NCI-H2107 treated with DMSO at 0.1 percent for 48 hours (cell line): Measurements from ENCODE around the gene PPARD.
A peak's percentile ranks its signal among the peaks of the same experiment; 100 is the strongest.

ENCODE experiments used
- DNase-seq: peaks from one replicate; lab custom pipeline; 2025; ENCODE audit not compliant: unreplicated experiment; lab: John Stamatoyannopoulos, UW

The PPARD gene

GRCh38 chr6:35354361-35355135, 12.2 kb downstream of the PPARD start:
- DNase-seq, result no peak

GRCh38 chr6:35356391-35356790, 14.0 kb downstream of the PPARD start:
- no peak for DNase-seq

- no peak for DNase-seq
Observed at GRCh38 chr6:35357677-35358076, 15.3 kb downstream of the PPARD start.

GRCh38 chr6:35358086-35358485, 15.7 kb downstream of the PPARD start:
- DNase-seq, result no peak

GRCh38 chr6:35359346-35359743, 17.0 kb downstream of the PPARD start:
- no peak for DNase-seq

GRCh38 chr6:35359744-35360348, 17.5 kb downstream of the PPARD start:
- no peak for DNase-seq

GRCh38 chr6:35360349-35361138, 18.2 kb downstream of the PPARD start:
- peak; percentile 15 for DNase-seq

GRCh38 chr6:35362200-35362599, 19.8 kb downstream of the PPARD start:
- no peak for DNase-seq

GRCh38 chr6:35363293-35363750, 21.0 kb downstream of the PPARD start:
- peak; percentile 78 for DNase-seq

- DNase-seq, result no peak
Observed at GRCh38 chr6:35365594-35366203, 23.3 kb downstream of the PPARD start.

GRCh38 chr6:35366204-35366596, 23.8 kb downstream of the PPARD start:
- no peak for DNase-seq

GRCh38 chr6:35367646-35368037, 25.3 kb downstream of the PPARD start:
- DNase-seq, result no peak

GRCh38 chr6:35368038-35368887, 25.9 kb downstream of the PPARD start:
- no peak for DNase-seq

GRCh38 chr6:35370124-35370741, 27.9 kb downstream of the PPARD start:
- DNase-seq, result no peak

GRCh38 chr6:35370785-35371493, 28.6 kb downstream of the PPARD start:
- DNase-seq, result no peak

- DNase-seq, result no peak
Observed at GRCh38 chr6:35371494-35372262, 29.3 kb downstream of the PPARD start.

GRCh38 chr6:35372633-35373032, 30.3 kb downstream of the PPARD start:
- no peak for DNase-seq

GRCh38 chr6:35376281-35376680, 33.9 kb downstream of the PPARD start:
- no peak for DNase-seq

- DNase-seq, result no peak
Observed at GRCh38 chr6:35377002-35377401, 34.6 kb downstream of the PPARD start.
